Measurements from ENCODE around the gene TBATA. TPM values are rescaled to one million over a fixed set of nuclear protein-coding genes. Genes with fewer than 3 reads are reported as not detected.

Gene TBATA
- polyA plus RNA-seq, 1 of the 3 experiments (the other 2 are of a cell fraction), result not detected

GRCh38 chr10:70778267-70778924 lies 6.8 kb downstream of the TBATA start:
- Histone ChIP-seq H3K27me3 (ENCODE audit: insufficient read depth) (0 out of 2 replicates have a peak, but pooled peaks cover 6% of the 10 kb centered on the region), H4K20me1 (ENCODE audit: insufficient read depth) (no peaks in the 10 kb centered on the region), H3K4me1 (ENCODE audit: control insufficient read depth in 1 of 2, insufficient read depth in 2 of 2, low read depth in 1 of 2, low read length in 1 of 2) (peaks cover 0 to 10% of the 10 kb centered on the region in 2 experiments; a peak in 1 of 4 replicates), H3K4me2 (no peak overlapping the region), H3K4me3 (ENCODE audit: low read depth in 2 of 2, low read length in 1 of 2) (no peak overlapping the region), H3K27ac (ENCODE audit: low read depth in 2 of 2, low read length in 1 of 2) (no peak overlapping the region), H3K9ac (no peak overlapping the region), H3K9me2 (no peaks in the 10 kb centered on the region), H3K36me3 (replicated peaks in 1 of 2; ENCODE audit: control insufficient read depth in 1 of 2, insufficient read depth in 2 of 2, low read length in 1 of 2) (no peaks in the 10 kb centered on the region), H3K79me2 (ENCODE audit: insufficient read depth) (no peaks in the 10 kb centered on the region), H2AFZ (ENCODE audit: low read depth) (no peak overlapping the region), H3F3A (replicated peaks; ENCODE audit: insufficient read depth) (no peaks in the 10 kb centered on the region), H3K9me3 (no peaks in the 10 kb centered on the region)
- WGBS (ENCODE audit: low lambda C conversion rate), result 58% methylated on average over 9 of the region's 9 CpGs
- peak; percentile 14 for DNase-seq
- ChIA-PET CTCF (interaction anchor here (1.3 to 1.6 kb wide), 2 partner anchors 228 to 317 kb away, joined by 3 read pairs; no protein-coding TSS in a partner anchor), POLR2A (interaction anchor here (0.9 kb wide), 1 partner anchor 92 kb away, joined by 3 read pairs; no protein-coding TSS in a partner anchor)
- TF ChIP-seq RCOR1 (IDR thresholded peaks at IDR 0.05; ENCODE audit: low read length), result no peak
- no peak for TF ChIP-seq TAF1 (IDR thresholded peaks at IDR 0.05; ENCODE audit: borderline replicate concordance, low read depth, low read length)
- no peak for TF ChIP-seq TCF12 (IDR thresholded peaks at IDR 0.05)
- no peak for TF ChIP-seq POLR2AphosphoS5 (IDR thresholded peaks at IDR 0.05; ENCODE audit: low read depth, low read length)
- TF ChIP-seq FOSL2 (IDR thresholded peaks at IDR 0.05; ENCODE audit: borderline replicate concordance, low read depth), result no peak
- TF ChIP-seq EZH2phosphoT487 (IDR thresholded peaks at IDR 0.05; ENCODE audit: borderline replicate concordance, low read depth), result no peak
- no peak for TF ChIP-seq TEAD4 (IDR thresholded peaks at IDR 0.05; ENCODE audit: borderline replicate concordance, insufficient read depth)
- no peak for TF ChIP-seq NFIC (IDR thresholded peaks at IDR 0.05; ENCODE audit: borderline replicate concordance)
- no peak for TF ChIP-seq SIN3A (IDR thresholded peaks at IDR 0.05; ENCODE audit: borderline replicate concordance, low read depth, low read length)
- TF ChIP-seq FOXJ3 (CRISPR knock-in tag; IDR thresholded peaks at IDR 0.05), result no peak
- no peak for TF ChIP-seq MXI1 (IDR thresholded peaks at IDR 0.05; ENCODE audit: low read depth, low read length)

- H3K9me3 ChIP-seq, result no peaks in the 10 kb centered on the region
- H3K9me2 ChIP-seq, result no peaks in the 10 kb centered on the region
- H3K4me1 ChIP-seq (ENCODE audit: control insufficient read depth in 1 of 2, insufficient read depth in 2 of 2, low read depth in 1 of 2, low read length in 1 of 2), result peaks cover 0 to 10% of the 10 kb centered on the region in 2 experiments; a peak in 1 of 4 replicates
- no peaks in the 10 kb centered on the region for H3K79me2 ChIP-seq (ENCODE audit: insufficient read depth)
- CTCF ChIA-PET, result interaction anchor here (1.0 to 1.6 kb wide), 3 partner anchors 18 to 315 kb away, joined by 3 to 5 read pairs (median 3); no protein-coding TSS in a partner anchor
- WGBS (ENCODE audit: low lambda C conversion rate), result 77% methylated on average over 11 of the region's 18 CpGs
- H3K27ac ChIP-seq (ENCODE audit: low read depth in 2 of 2, low read length in 1 of 2), result no peak overlapping the region
- no peaks in the 10 kb centered on the region for H4K20me1 ChIP-seq (ENCODE audit: insufficient read depth)
- H3K4me3 ChIP-seq (ENCODE audit: low read depth in 2 of 2, low read length in 1 of 2), result no peak overlapping the region
- TF ChIP-seq RFX5 (IDR thresholded peaks at IDR 0.05; ENCODE audit: low read length) (no peak), MXI1 (IDR thresholded peaks at IDR 0.05; ENCODE audit: low read depth, low read length) (no peak), CTCF (IDR thresholded peaks at IDR 0.05) (no peak), FOSL2 (IDR thresholded peaks at IDR 0.05; ENCODE audit: borderline replicate concordance, low read depth) (no peak), MEF2A (IDR thresholded peaks at IDR 0.05; ENCODE audit: borderline replicate concordance, low read depth) (no peak)
- DNase-seq, result peak; percentile 15
- H2AFZ ChIP-seq (ENCODE audit: low read depth), result no peak overlapping the region
- no peaks in the 10 kb centered on the region for H3K36me3 ChIP-seq (replicated peaks in 1 of 2; ENCODE audit: control insufficient read depth in 1 of 2, insufficient read depth in 2 of 2, low read length in 1 of 2)
- no peaks in the 10 kb centered on the region for H3F3A ChIP-seq (replicated peaks; ENCODE audit: insufficient read depth)
- H3K9ac ChIP-seq, result no peak overlapping the region
- H3K27me3 ChIP-seq (ENCODE audit: insufficient read depth), result no peaks in the 10 kb centered on the region
- POLR2A ChIA-PET, result no interaction called here
- H3K4me2 ChIP-seq, result no peak overlapping the region
Measured at GRCh38 chr10:70777063-70777875, 7.9 kb downstream of the TBATA start.
